H9 (cell line): ENCODE measurements around the gene RRH. TPM values are rescaled to one million over a fixed set of nuclear protein-coding genes. Genes with fewer than 3 reads are reported as not detected.

Source experiments
- DNase-seq: peaks from one replicate; pipeline ENCODE4 v3.0.0-alpha.2; 2017
- H2AFZ ChIP-seq: one replicate; pipeline ENCODE4 v1.6.1; 2013; ENCODE audit warnings: mild to moderate bottlenecking, low read length, control low read depth, moderate library complexity
- H2AK5ac ChIP-seq: 2 replicates; pipeline ENCODE4 v1.6.1; 2013; ENCODE audit warnings: low read length, control low read depth, mixed read lengths; ENCODE audit not compliant: insufficient read length
- H2BK120ac ChIP-seq: one replicate; pipeline ENCODE4 v1.6.1; 2013; ENCODE audit warnings: low read depth, mild to moderate bottlenecking, low read length, control low read depth, inconsistent platforms; ENCODE audit not compliant: poor library complexity, severe bottlenecking
- H2BK12ac ChIP-seq: 2 replicates; pipeline ENCODE4 v1.6.1; 2013; ENCODE audit warnings: low read length, control low read depth, mixed read lengths, low read depth; ENCODE audit not compliant: insufficient read length
- H2BK15ac ChIP-seq: 2 replicates; pipeline ENCODE4 v1.6.1; 2013; ENCODE audit warnings: low read depth, low read length, control low read depth
- H2BK20ac ChIP-seq: one replicate; pipeline ENCODE4 v1.6.1; 2013; ENCODE audit warnings: low read depth, mild to moderate bottlenecking, low read length, control low read depth, inconsistent platforms; ENCODE audit not compliant: poor library complexity, severe bottlenecking
- H2BK5ac ChIP-seq: 2 replicates; pipeline ENCODE4 v1.6.1; 2013; ENCODE audit warnings: low read length, control low read depth, mixed read lengths; ENCODE audit not compliant: insufficient read length
- H3K14ac ChIP-seq: 2 replicates; pipeline ENCODE4 v1.6.1; 2013; ENCODE audit warnings: low read length, control low read depth; ENCODE audit not compliant: insufficient read depth
- H3K18ac ChIP-seq: 2 replicates; pipeline ENCODE4 v1.6.1; 2013; ENCODE audit warnings: low read depth, mild to moderate bottlenecking, mixed read lengths, low read length, control low read depth; ENCODE audit not compliant: insufficient read length
- H3K23ac ChIP-seq: 2 replicates; pipeline ENCODE4 v1.6.1; 2013; ENCODE audit warnings: low read length, control low read depth, mixed read lengths, low read depth; ENCODE audit not compliant: insufficient read length
- H3K23me2 ChIP-seq: 2 replicates; pipeline ENCODE4 v1.6.1; 2013; ENCODE audit warnings: low read depth, mild to moderate bottlenecking, mixed read lengths, low read length, control low read depth; ENCODE audit not compliant: insufficient read length, poor library complexity, severe bottlenecking
- H3K27ac ChIP-seq: 2 replicates; pipeline ENCODE4 v1.5.1; 2013; ENCODE audit warnings: low read length, control low read depth, mixed read lengths, low read depth; ENCODE audit not compliant: insufficient read length
- H3K27me3 ChIP-seq: 2 replicates; pipeline ENCODE4 v1.6.1; 2013; ENCODE audit warnings: low read length, control low read depth, inconsistent platforms; ENCODE audit not compliant: insufficient read depth
- H3K4ac ChIP-seq: 2 replicates; pipeline ENCODE4 v1.6.1; 2013; ENCODE audit warnings: low read depth, mild to moderate bottlenecking, control low read depth, inconsistent platforms, low read length, moderate library complexity
- H3K4me1 ChIP-seq: 2 replicates; pipeline ENCODE4 v1.6.1; 2013; ENCODE audit warnings: low read length, control low read depth, inconsistent platforms; ENCODE audit not compliant: insufficient read depth
- H3K4me2 ChIP-seq: 2 replicates; pipeline ENCODE4 v1.6.1; 2013; ENCODE audit warnings: low read length, control low read depth, mixed read lengths; ENCODE audit not compliant: insufficient read length, insufficient read depth
- H3K56ac ChIP-seq: 2 replicates; pipeline ENCODE4 v1.6.1; 2013; ENCODE audit warnings: low read depth, mild to moderate bottlenecking, mixed read lengths, low read length, control low read depth; ENCODE audit not compliant: insufficient read length
- H3K79me1 ChIP-seq: 2 replicates; pipeline ENCODE4 v1.6.1; 2013; ENCODE audit warnings: low read depth, mild to moderate bottlenecking, moderate library complexity, low read length, control low read depth, inconsistent platforms; ENCODE audit not compliant: insufficient read depth, poor library complexity, severe bottlenecking
- H3K79me2 ChIP-seq: 2 replicates; pipeline ENCODE4 v1.6.1; 2013; ENCODE audit warnings: low read length, control low read depth, inconsistent platforms; ENCODE audit not compliant: insufficient read depth
- H3K9ac ChIP-seq: 2 replicates; pipeline ENCODE4 v1.6.1; 2013; ENCODE audit warnings: low read length, control low read depth, mixed read lengths; ENCODE audit not compliant: insufficient read length; ENCODE audit errors: extremely low read depth
- H3K9me3 ChIP-seq: one replicate; pipeline ENCODE4 v1.6.1; 2013; ENCODE audit warnings: low read depth, low read length, inconsistent platforms; ENCODE audit not compliant: control insufficient read depth
- H3T11ph ChIP-seq: one replicate; pipeline ENCODE4 v1.6.1; 2013; ENCODE audit warnings: mild to moderate bottlenecking, low read length, control low read depth, inconsistent platforms
- H4K20me1 ChIP-seq: one replicate; pipeline ENCODE4 v1.6.1; 2013; ENCODE audit not compliant: control insufficient read depth, insufficient read length, insufficient read depth
- H4K5ac ChIP-seq: 2 replicates; pipeline ENCODE4 v1.6.1; 2013; ENCODE audit warnings: low read depth, mild to moderate bottlenecking, mixed read lengths, low read length, control low read depth; ENCODE audit not compliant: insufficient read length
- H4K8ac ChIP-seq: replicated peaks from 2 replicates; pipeline ENCODE4 v1.6.1; 2013; ENCODE audit warnings: low read length, control low read depth, mixed read lengths, low read depth; ENCODE audit not compliant: insufficient read length
- H4K91ac ChIP-seq: 2 replicates; pipeline ENCODE4 v1.6.1; 2013; ENCODE audit warnings: low read depth, mild to moderate bottlenecking, moderate library complexity, mixed read lengths, low read length, control low read depth; ENCODE audit not compliant: insufficient read length
- H3K27ac Mint-ChIP-seq, 3 experiments: 2 replicates in 2 of 3; 3 replicates in 1 of 3; pipeline ENCODE4 v1.8.0; 2020 to 2021; ENCODE audit warnings: mixed read lengths in 3 of 3, mild to moderate bottlenecking in 1 of 3, moderate library complexity in 1 of 3
- H3K27me3 Mint-ChIP-seq: 2 replicates; pipeline ENCODE4 v1.8.0; 2021; ENCODE audit warnings: low read depth, mild to moderate bottlenecking, moderate library complexity, mixed read lengths
- H3K36me3 Mint-ChIP-seq, 3 experiments: 2 replicates in 2 of 3; 3 replicates in 1 of 3; pipeline ENCODE4 v1.8.0; 2020 to 2021; ENCODE audit warnings: low read depth in 3 of 3, mixed read lengths in 3 of 3; ENCODE audit not compliant: insufficient read depth in 1 of 3
- H3K4me1 Mint-ChIP-seq, 2 experiments: 2 replicates each; pipeline ENCODE4 v1.8.0; 2020; ENCODE audit warnings: mixed read lengths in 2 of 2
- H3K4me3 Mint-ChIP-seq, 2 experiments: 2 replicates in 1 of 2; 3 replicates in 1 of 2; pipeline ENCODE4 v1.8.0; 2020 to 2021; ENCODE audit warnings: mild to moderate bottlenecking in 2 of 2, mixed read lengths in 2 of 2, moderate library complexity in 1 of 2
- H3K9me3 Mint-ChIP-seq, 2 experiments: 2 replicates in 1 of 2; 3 replicates in 1 of 2; pipeline ENCODE4 v1.8.0; 2020; ENCODE audit warnings: mild to moderate bottlenecking in 2 of 2, mixed read lengths in 2 of 2, moderate library complexity in 1 of 2
- CTCF ChIP-seq: fragments of 200-600 bp; sonication (generic); conservative IDR thresholded peaks from 3 replicates; pipeline ENCODE4 v1.8.0; 2021; ENCODE audit warnings: antibody characterized with exemption, mild to moderate bottlenecking
- WGBS: extraction: QIAGEN DNeasy Blood & Tissue Kit; methylation state at CpG from one replicate; pipeline ENCODE4 v1.1.7; 2013; ENCODE audit warnings: missing lambda C conversion rate, low lambda C conversion rate, mixed read lengths; ENCODE audit not compliant: insufficient read length; ENCODE audit errors: extremely low coverage; 5-methylcytosine and 5-hydroxymethylcytosine counted together
- total RNA-seq: library from RNA; stranded (reverse); gene quantifications from 2 replicates; pipeline ENCODE4 v1.2.1, GENCODE V29; 2021

Gene RRH
- total RNA-seq, 1 experiment from 2014 or later: not detected

GRCh38 chr4:109846395-109847098 is 18.8 kb downstream of the RRH start:
- no peak overlapping the region for H2BK12ac ChIP-seq
- no peak overlapping the region for H3K4me2 ChIP-seq
- no peaks in the 10 kb centered on the region for H3K79me2 ChIP-seq
- no peak overlapping the region for H4K91ac ChIP-seq
- H3K14ac ChIP-seq: no peak overlapping the region
- no peaks in the 10 kb centered on the region for H3K23me2 ChIP-seq
- H2BK5ac ChIP-seq: no peak overlapping the region
- Mint-ChIP-seq H3K27me3 (peaks cover 1% of the 10 kb centered on the region; the same call in 1 of the 2 replicates), H3K36me3 (no peaks in the 10 kb centered on the region), H3K27ac (no peak overlapping the region), H3K9me3 (no peaks in the 10 kb centered on the region), H3K4me1 (peaks cover 0 to 14% of the 10 kb centered on the region in 2 experiments; a peak in 2 of 4 replicates), H3K4me3 (no peak overlapping the region)
- H2BK20ac ChIP-seq: no peak overlapping the region
- H2BK15ac ChIP-seq: no peak overlapping the region
- no peak overlapping the region for H2AFZ ChIP-seq
- H4K20me1 ChIP-seq: no peaks in the 10 kb centered on the region
- no CpG with 5 or more reads among the region's 6 CpGs for WGBS
- no peaks in the 10 kb centered on the region for H3K79me1 ChIP-seq
- no peak overlapping the region for H3K27ac ChIP-seq
- no peak overlapping the region for H2AK5ac ChIP-seq
- H4K5ac ChIP-seq: no peak overlapping the region
- H3K9ac ChIP-seq: no peak overlapping the region
- no peaks in the 10 kb centered on the region for H3K4me1 ChIP-seq
- no peak for DNase-seq
- H3K56ac ChIP-seq: no peak overlapping the region
- no peak overlapping the region for H3K23ac ChIP-seq
- H3K18ac ChIP-seq: no peak overlapping the region
- H3K4ac ChIP-seq: no peak overlapping the region
- H4K8ac ChIP-seq: no peak overlapping the region
- no peaks in the 10 kb centered on the region for H3K27me3 ChIP-seq
- no peak overlapping the region for H3T11ph ChIP-seq
- no peaks in the 10 kb centered on the region for H3K9me3 ChIP-seq
- no peak for TF ChIP-seq CTCF
- H2BK120ac ChIP-seq: no peak overlapping the region
